ENCODE data around the gene CDK18.

GRCh38 chr1:205495237-205495823 is 9.1 kb upstream of the CDK18 start:
- TF ChIP-seq EP300 (IDR thresholded peaks at IDR 0.05; ENCODE audit: borderline replicate concordance) = peak; percentile 58; the same call in 1 of the 2 replicates
- TF ChIP-seq TAF1 (IDR thresholded peaks at IDR 0.05; ENCODE audit: low read depth) = no peak
- no peak for TF ChIP-seq REST (IDR thresholded peaks at IDR 0.05; ENCODE audit: low read depth)
- no peak for TF ChIP-seq USF1 (IDR thresholded peaks at IDR 0.05)
- no peak for TF ChIP-seq CEBPB (IDR thresholded peaks at IDR 0.05)
- TF ChIP-seq MAX (IDR thresholded peaks at IDR 0.05) = peak; percentile 41; the same call in 1 of the 2 replicates
- no peak for TF ChIP-seq FOXM1 (IDR thresholded peaks at IDR 0.05; ENCODE audit: borderline replicate concordance, low read depth)
- TF ChIP-seq RAD21 (IDR thresholded peaks at IDR 0.05; ENCODE audit: low read depth) = no peak
- no peak for TF ChIP-seq EGR1 (IDR thresholded peaks at IDR 0.05)
- TF ChIP-seq CREB1 (IDR thresholded peaks at IDR 0.05; ENCODE audit: low read depth) = no peak
- peak; percentile 94 for TF ChIP-seq NFIC (IDR thresholded peaks at IDR 0.05)
